Left lung (tissue), 10 donors: Measurements from ENCODE around the gene CALHM2. TPM values are rescaled to one million over a fixed set of nuclear protein-coding genes. Genes with fewer than 3 reads are reported as not detected.
"Not testable (repeated sequence)": the region's sequence is repeated elsewhere in the genome, so short reads cannot be mapped to it uniquely, and the experiment has no call there.

Source experiments
- ATAC-seq: fragments of 200-7000 bp; cut with Tn5 transposase; one replicate; pipeline ENCODE4 v1.9.1; 2020; ENCODE audit warnings: moderate library complexity
- DNase-seq, 4 donors: peaks; one replicate each; pipeline ENCODE4 v3.0.0-alpha.2; 2013 to 2020
- H3K27ac ChIP-seq, 2 donors: fragments of 200-600 bp; sonication (generic) in 1 of 2; one replicate each; pipeline versions ENCODE4 v1.5.0 to v1.8.0; 2020 to 2021
- H3K27me3 ChIP-seq, 2 donors: fragments of 200-600 bp; sonication (generic) in 1 of 2; one replicate each; pipeline versions ENCODE4 v1.5.0 to v1.8.0; 2020 to 2021
- H3K36me3 ChIP-seq, 2 donors: fragments of 200-600 bp; sonication (generic) in 1 of 2; one replicate each; pipeline versions ENCODE4 v1.5.0 to v1.8.0; 2020 to 2021
- H3K4me1 ChIP-seq, 2 donors: fragments of 200-600 bp; one replicate each; pipeline ENCODE4 v1.8.0; 2021
- H3K4me3 ChIP-seq, 2 donors: fragments of 200-600 bp; sonication (generic) in 1 of 2; one replicate each; pipeline versions ENCODE4 v1.5.0 to v1.8.0; 2020 to 2021; ENCODE audit warnings: mild to moderate bottlenecking in 1 of 2
- H3K9me3 ChIP-seq, 2 donors: fragments of 200-600 bp; sonication (generic) in 1 of 2; one replicate each; pipeline versions ENCODE4 v1.5.0 to v1.8.0; 2020 to 2021
- intact Hi-C, 2 donors: fragments of 100-400 bp; cut with DNase I; formaldehyde crosslinking; loops; one replicate each; pipeline versions ENCODE4 v1.11.2 to v1.14.2; 2022
- polyA plus RNA-seq, 6 donors: library from polyadenylated mRNA; unstranded; fragments of 120-200 nt; gene quantifications; one replicate each; pipeline ENCODE4 v1.2.1, GENCODE V29; 2013; ENCODE audit not compliant: insufficient read length in 6 of 6
- total RNA-seq, 2 donors: library from RNA; stranded (reverse); fragmentation: NEBNext Ultra II Directional; extraction: Animal tissue kit (Norgen Biotek cat#: 25700); gene quantifications; one replicate each; pipeline ENCODE4 v1.2.1, GENCODE V29; 2021
- TF ChIP-seq, protein P1 (sequence below), 2 donors: fragments of 200-600 bp; sonication (generic) in 1 of 2; IDR thresholded peaks; one replicate each; pipeline versions ENCODE4 v1.5.0 to v1.8.0; 2021; ENCODE audit warnings: antibody characterized with exemption in 2 of 2
- donor health status: DM: no; HTN: yes; CAD: no.
- donor health status: DM: no; HTN: no; CAD: no.

Gene CALHM2
- total and polyA plus RNA-seq, 8 donors, result 11.1 to 60.2 (median 17.9) TPM

GRCh38 chr10:103493362-103493915 lies 41.3 kb upstream of the CALHM2 start, which contains the start of gene NEURL1:
Gene NEURL1 (plus strand): TSS chr10:103493705. CDS start chr10:103494388, 683 bp downstream.
- DNase-seq (peak in 2 of 4 donors; percentile 53 to 72), ATAC-seq (peak; percentile 7)
- intact Hi-C loops, result no loop called here
- peaks cover 42 to 73% of the 10 kb centered on the region in 2 donors for H3K27me3 ChIP-seq
- no peak within 1 kb of the TSS for H3K27ac ChIP-seq
- no peaks in the 10 kb centered on the region for H3K36me3 ChIP-seq
- TF ChIP-seq, protein P1, sequence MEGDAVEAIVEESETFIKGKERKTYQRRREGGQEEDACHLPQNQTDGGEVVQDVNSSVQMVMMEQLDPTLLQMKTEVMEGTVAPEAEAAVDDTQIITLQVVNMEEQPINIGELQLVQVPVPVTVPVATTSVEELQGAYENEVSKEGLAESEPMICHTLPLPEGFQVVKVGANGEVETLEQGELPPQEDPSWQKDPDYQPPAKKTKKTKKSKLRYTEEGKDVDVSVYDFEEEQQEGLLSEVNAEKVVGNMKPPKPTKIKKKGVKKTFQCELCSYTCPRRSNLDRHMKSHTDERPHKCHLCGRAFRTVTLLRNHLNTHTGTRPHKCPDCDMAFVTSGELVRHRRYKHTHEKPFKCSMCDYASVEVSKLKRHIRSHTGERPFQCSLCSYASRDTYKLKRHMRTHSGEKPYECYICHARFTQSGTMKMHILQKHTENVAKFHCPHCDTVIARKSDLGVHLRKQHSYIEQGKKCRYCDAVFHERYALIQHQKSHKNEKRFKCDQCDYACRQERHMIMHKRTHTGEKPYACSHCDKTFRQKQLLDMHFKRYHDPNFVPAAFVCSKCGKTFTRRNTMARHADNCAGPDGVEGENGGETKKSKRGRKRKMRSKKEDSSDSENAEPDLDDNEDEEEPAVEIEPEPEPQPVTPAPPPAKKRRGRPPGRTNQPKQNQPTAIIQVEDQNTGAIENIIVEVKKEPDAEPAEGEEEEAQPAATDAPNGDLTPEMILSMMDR (IDR thresholded peaks at IDR 0.05), result no peak
- H3K9me3 ChIP-seq, result no peaks in the 10 kb centered on the region
- peak within 1 kb of the TSS; percentile 37 to 41 for H3K4me3 ChIP-seq
- peaks cover 5 to 17% of the 10 kb centered on the region in 2 donors for H3K4me1 ChIP-seq

GRCh38 chr10:103492655-103493261 lies 40.6 kb upstream of the CALHM2 start:
- intact Hi-C loops, result no loop called here
- Histone ChIP-seq H3K9me3 (no peaks in the 10 kb centered on the region), H3K36me3 (no peaks in the 10 kb centered on the region), H3K4me1 (peaks cover 5 to 17% of the 10 kb centered on the region in 2 donors), H3K27ac (no peak overlapping the region), H3K4me3 (no peak overlapping the region), H3K27me3 (peaks cover 42 to 73% of the 10 kb centered on the region in 2 donors)
- TF ChIP-seq, protein P1 (IDR thresholded peaks at IDR 0.05), result no peak
- DNase-seq, result no peak
- no peak for ATAC-seq

GRCh38 chr10:103491729-103492364 lies 39.7 kb upstream of the CALHM2 start:
- H3K27me3 ChIP-seq, result peaks cover 38 to 64% of the 10 kb centered on the region in 2 donors
- H3K4me1 ChIP-seq, result peaks cover 5 to 17% of the 10 kb centered on the region in 2 donors
- TF ChIP-seq, protein P1 (IDR thresholded peaks at IDR 0.05), result no peak
- peak in 1 of 4 donors; percentile 24 for DNase-seq
- intact Hi-C loops, result no loop called here
- no peak overlapping the region for H3K4me3 ChIP-seq
- no peaks in the 10 kb centered on the region for H3K36me3 ChIP-seq
- ATAC-seq, result peak; percentile 70
- H3K9me3 ChIP-seq, result no peaks in the 10 kb centered on the region
- no peak overlapping the region for H3K27ac ChIP-seq

DNA sequence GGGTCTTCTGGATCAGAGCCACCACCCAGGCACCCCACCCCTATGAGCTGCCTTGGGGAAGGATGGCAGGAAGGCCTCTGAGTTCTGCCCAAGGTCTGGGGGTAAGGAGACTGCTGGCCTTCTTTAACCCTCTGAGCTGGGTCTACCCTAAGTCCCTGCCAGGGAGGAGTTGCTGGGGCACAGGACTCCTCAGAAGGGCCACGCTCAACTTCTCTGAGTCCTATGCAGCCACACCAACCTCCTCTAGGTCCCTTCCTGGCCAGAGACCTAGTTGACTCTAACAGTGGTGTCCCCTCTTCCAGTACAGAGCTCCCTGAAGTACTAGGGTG lies 38.8 kb upstream of the CALHM2 start:
- no peak for ATAC-seq
- TF ChIP-seq, protein P1 (IDR thresholded peaks at IDR 0.05), result no peak
- peaks cover 29 to 55% of the 10 kb centered on the region in 2 donors for H3K27me3 ChIP-seq
- no peak for DNase-seq
- no peak overlapping the region for H3K27ac ChIP-seq
- no peaks in the 10 kb centered on the region for H3K9me3 ChIP-seq
- no peak overlapping the region for H3K4me3 ChIP-seq
- H3K36me3 ChIP-seq, result no peaks in the 10 kb centered on the region
- peaks cover 5 to 17% of the 10 kb centered on the region in 2 donors for H3K4me1 ChIP-seq
- intact Hi-C loops, result no loop called here

- Histone ChIP-seq H3K4me3 (no peak overlapping the region), H3K9me3 (no peaks in the 10 kb centered on the region), H3K36me3 (no peaks in the 10 kb centered on the region), H3K4me1 (no peaks in the 10 kb centered on the region), H3K27ac (no peak overlapping the region), H3K27me3 (peaks cover 0 to 19% of the 10 kb centered on the region in 2 donors)
- TF ChIP-seq, protein P1 (IDR thresholded peaks at IDR 0.05), result no peak
- intact Hi-C loops, result no loop called here
- no peak for ATAC-seq
- no peak for DNase-seq
Observed at GRCh38 chr10:103487410-103487708, 35.2 kb upstream of the CALHM2 start.

DNA sequence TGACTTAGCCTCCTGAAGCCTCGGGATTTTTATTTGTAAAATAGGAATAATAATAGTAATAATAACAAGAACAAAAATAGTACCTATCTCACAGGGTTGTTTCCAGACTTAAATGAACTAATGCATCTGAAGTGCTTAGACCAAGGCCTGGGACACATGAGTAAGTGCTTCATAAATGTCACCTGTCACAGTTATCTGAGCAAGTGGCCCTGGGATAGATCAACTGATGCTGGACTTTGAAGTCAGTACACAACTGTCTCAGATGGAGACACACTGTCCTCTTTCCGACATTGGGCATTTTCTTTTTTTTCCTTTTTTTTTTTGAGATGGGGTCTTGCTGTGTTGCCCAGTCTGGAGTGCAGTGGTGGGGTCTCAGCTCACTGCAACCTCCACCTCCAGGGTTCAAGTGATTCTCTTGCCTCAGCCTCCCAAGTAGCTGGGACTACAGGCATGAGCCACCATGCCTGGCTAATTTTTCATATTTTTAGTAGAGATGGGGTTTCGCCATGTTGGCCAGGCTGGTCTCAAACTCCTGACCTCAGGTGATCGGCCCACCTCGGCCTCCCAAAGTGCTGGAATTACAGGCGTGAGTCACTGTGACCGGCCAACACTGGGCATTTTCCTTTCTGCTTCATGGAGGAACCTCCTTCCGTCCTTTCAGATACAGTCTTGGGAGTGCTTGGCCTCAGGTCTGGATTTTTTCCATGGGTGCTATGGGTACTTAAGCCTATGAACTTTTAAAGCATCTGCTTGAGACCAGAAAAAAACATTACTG lies 34.7 kb upstream of the CALHM2 start:
- DNase-seq, H3K27ac ChIP-seq, ATAC-seq, H3K36me3 ChIP-seq, intact Hi-C loops, H3K4me3 ChIP-seq, H3K9me3 ChIP-seq, H3K4me1 ChIP-seq: not testable (repeated sequence)
- peaks cover 0 to 13% of the 10 kb centered on the region in 2 donors for H3K27me3 ChIP-seq
